GM12878 (cell line): ENCODE data around the gene PRDM16. TPM values are rescaled to one million over a fixed set of nuclear protein-coding genes. Genes with fewer than 3 reads are reported as not detected.

Experiments used
- ATAC-seq: fragments of 200-7000 bp; cut with Tn5 transposase; 3 replicates; pipeline ENCODE4 v1.9.1; 2020; ENCODE audit warnings: mild to moderate bottlenecking, moderate library complexity
- BruUV-seq: library from RNA; stranded (reverse); fragments of 400-500 nt; replicated peaks from 2 replicates; lab custom pipeline; 2021; lab: Mats Ljungman, UMichigan
- CTCF ChIA-PET: fragments of 300-600 bp; sonication (Branson Sonifier 250); formaldehyde crosslinking; extraction: SDS; loops from one replicate; lab custom pipeline; 2021; ENCODE audit warnings: inconsistent platforms; lab: Yijun Ruan, JAX
- POLR2A ChIA-PET: fragments of 350-600 bp; formaldehyde crosslinking; extraction: SDS; loops from one replicate; lab custom pipeline; 2021; ENCODE audit warnings: inconsistent platforms; lab: Charles Lee
- RAD21 ChIA-PET: fragments of 300-600 bp; sonication (Branson Sonifier 250); formaldehyde crosslinking; loops from one replicate; lab custom pipeline; 2023; ENCODE audit warnings: antibody characterized with exemption; ENCODE audit not compliant: unreplicated experiment; lab: Charles Lee
- SMC1A ChIA-PET: fragments of 300-600 bp; sonication (Branson Sonifier 250); formaldehyde crosslinking; loops from one replicate; lab custom pipeline; 2023; ENCODE audit not compliant: unreplicated experiment, uncharacterized antibody; lab: Charles Lee
- DNase-seq: peaks from one replicate; pipeline ENCODE4 v3.0.0-alpha.2; 2011; ENCODE audit warnings: low read depth, low spot score
- FAIRE-seq: peaks from 3 replicates; lab custom pipeline; 2011; peaks lifted over from hg19 to GRCh38; lab: Jason Lieb, UNC
- H2AFZ ChIP-seq: 2 replicates; pipeline ENCODE4 v1.6.0; 2011; ENCODE audit warnings: low read depth, low read length, control low read depth; ENCODE audit not compliant: control insufficient read depth
- H3K27ac ChIP-seq: 2 replicates; pipeline ENCODE4 v1.5.1; 2011; ENCODE audit warnings: control low read depth; ENCODE audit not compliant: control insufficient read depth, insufficient read depth
- H3K27me3 ChIP-seq, 2 experiments: replicated peaks in 1 of 2; 2 replicates each; pipeline versions ENCODE4 v1.6.0 to v1.6.1; 2011; ENCODE audit warnings: low read length in 1 of 2; ENCODE audit not compliant: control insufficient read depth in 2 of 2, insufficient read depth in 2 of 2
- H3K36me3 ChIP-seq, 2 experiments: 2 replicates each; pipeline ENCODE4 v1.5.1; 2011; ENCODE audit warnings: low read length in 1 of 2; ENCODE audit not compliant: control insufficient read depth in 2 of 2, insufficient read depth in 2 of 2
- H3K4me1 ChIP-seq: 2 replicates; pipeline ENCODE4 v1.6.1; 2011; ENCODE audit warnings: mild to moderate bottlenecking, low read length, moderate library complexity, mixed read lengths; ENCODE audit not compliant: control insufficient read depth, insufficient read depth
- H3K4me2 ChIP-seq: 2 replicates; pipeline ENCODE4 v1.6.0; 2011; ENCODE audit warnings: control low read depth; ENCODE audit not compliant: control insufficient read depth, insufficient read depth
- H3K4me3 ChIP-seq: fragments of 200-600 bp; sonication (generic); 2 replicates; pipeline ENCODE4 v1.5.1; 2016
- H3K79me2 ChIP-seq: 2 replicates; pipeline ENCODE4 v1.6.0; 2011; ENCODE audit warnings: low read length; ENCODE audit not compliant: control insufficient read depth, insufficient read depth
- H3K9ac ChIP-seq: 2 replicates; pipeline ENCODE4 v1.8.0; 2011; ENCODE audit warnings: low read length, control low read depth, mixed read lengths; ENCODE audit not compliant: control insufficient read depth, insufficient read depth
- H3K9me3 ChIP-seq: replicated peaks from 3 replicates; pipeline ENCODE4 v1.5.1; 2011; ENCODE audit warnings: mild to moderate bottlenecking, low read length; ENCODE audit not compliant: control insufficient read depth, insufficient read depth
- H4K20me1 ChIP-seq: 2 replicates; pipeline ENCODE4 v1.6.0; 2011; ENCODE audit not compliant: control insufficient read depth, insufficient read depth
- BMI1 ChIP-seq: fragments of 450-650 bp; IDR thresholded peaks from 2 replicates; pipeline ENCODE4 v1.6.1; 2016; ENCODE audit warnings: mild to moderate bottlenecking, moderate library complexity, borderline replicate concordance
- BRCA1 ChIP-seq: IDR thresholded peaks from 2 replicates; pipeline ENCODE4 v1.6.1; 2011; ENCODE audit warnings: low read depth, low read length, improper control_type of control experiment
- CREM ChIP-seq: IDR thresholded peaks from 2 replicates; pipeline ENCODE4 v1.6.1; 2014; ENCODE audit warnings: antibody characterized with exemption, low read depth
- CUX1 ChIP-seq: IDR thresholded peaks from 2 replicates; pipeline ENCODE4 v1.6.1; 2012; ENCODE audit warnings: improper control_type of control experiment, low read depth, low read length; ENCODE audit not compliant: insufficient replicate concordance
- E4F1 ChIP-seq: fragments of 450-650 bp; IDR thresholded peaks from 2 replicates; pipeline ENCODE4 v1.6.1; 2018; ENCODE audit warnings: borderline replicate concordance, mild to moderate bottlenecking; ENCODE audit not compliant: partially characterized antibody
- EED ChIP-seq: sonication (generic); IDR thresholded peaks from 2 replicates; pipeline ENCODE4 v1.6.1; 2016; ENCODE audit warnings: antibody characterized with exemption, low read depth
- EGR1 ChIP-seq, 2 experiments: IDR thresholded peaks; 1 replicate in 1 of 2; 2 replicates in 1 of 2; pipeline ENCODE4 v1.6.1; 2011 to 2012; ENCODE audit warnings: low read depth in 2 of 2, low read length in 2 of 2, borderline replicate concordance in 1 of 2, mild to moderate bottlenecking in 1 of 2, moderate library complexity in 1 of 2
- IRF4 ChIP-seq: IDR thresholded peaks from 2 replicates; pipeline ENCODE4 v1.6.1; 2011; ENCODE audit warnings: low read depth, low read length
- RCOR1 ChIP-seq: conservative IDR thresholded peaks from 2 replicates; pipeline ENCODE4 v1.6.1; 2012; ENCODE audit warnings: low read depth, low read length, improper control_type of control experiment
- ZBTB33 ChIP-seq: fragments of 450-650 bp; IDR thresholded peaks from 2 replicates; pipeline ENCODE4 v1.6.1; 2017; ENCODE audit warnings: mild to moderate bottlenecking
- ZNF384 ChIP-seq: IDR thresholded peaks from 2 replicates; pipeline ENCODE4 v1.6.1; 2012; ENCODE audit warnings: low read depth, mild to moderate bottlenecking, low read length, improper control_type of control experiment, borderline replicate concordance
- WGBS: methylation state at CpG from one replicate; pipeline ENCODE4 v1.1.6; 2016; ENCODE audit warnings: low lambda C conversion rate; ENCODE audit not compliant: insufficient replicate concordance, insufficient coverage; ENCODE audit errors: missing lambda C conversion rate; 5-methylcytosine and 5-hydroxymethylcytosine counted together
- in situ Hi-C: fragments of 300-500 bp; cut with MboI; formaldehyde crosslinking; loops from 9 replicates; pipeline ENCODE4 v1.14.3; 2018; ENCODE audit warnings: mixed read lengths
- intact Hi-C: fragments of 100-400 bp; cut with micrococcal nuclease; formaldehyde crosslinking; loops from one replicate; pipeline ENCODE4 v1.14.2; 2022; ENCODE audit not compliant: unreplicated experiment
- polyA plus RNA-seq, 11 experiments: library from polyadenylated mRNA; depleted of rRNA in 4 of 11; unstranded in 6 of 11; stranded (reverse) in 5 of 11; fragments of >200 nt; fragmentation: Nextera tagmentation in 4 of 11; fragmentation: Illumina TruSeq in 1 of 11; extraction: Ambion mirVana in 4 of 11; extraction: Trizol in 1 of 11; gene quantifications; 1 replicate in 1 of 11; 2 replicates in 10 of 11; pipeline versions ENCODE4 v1.2.1 to v1.2.3, GENCODE V29; 2011 to 2016; ENCODE audit warnings: inconsistent platforms in 2 of 11, missing spikeins in 2 of 11, low read depth in 1 of 11
- total RNA-seq, 4 experiments: library from RNA; depleted of rRNA in 3 of 4; stranded (reverse); fragments of >200 nt in 3 of 4; fragmentation: Illumina TruSeq in 1 of 4; extraction: Trizol in 1 of 4; gene quantifications; 2 replicates each; pipeline versions ENCODE4 v1.2.1 to v1.2.3, GENCODE V29; 2013 to 2021

The PRDM16 gene
- total and polyA plus RNA-seq, 10 of the 15 experiments (the other 5 are each of a cell fraction or from before 2014, with no cell fraction given) = 0.03 TPM; not detected in 9

- Histone ChIP-seq H3K4me2 (no peak overlapping the region), H3K9ac (no peak overlapping the region), H3K79me2 (no peaks in the 10 kb centered on the region), H3K27ac (no peak overlapping the region), H3K36me3 (no peaks in the 10 kb centered on the region), H3K4me1 (no peaks in the 10 kb centered on the region), H2AFZ (no peak overlapping the region), H3K4me3 (no peak overlapping the region), H3K9me3 (no peaks in the 10 kb centered on the region), H3K27me3 (no peaks in the 10 kb centered on the region; a peak in 1 of 4 replicates), H4K20me1 (no peaks in the 10 kb centered on the region)
- BruUV-seq = no TSS peak
- TF ChIP-seq RCOR1 (no peak), IRF4 (no peak), EED (no peak), BMI1 (no peak), CUX1 (no peak), ZBTB33 (no peak), BRCA1 (no peak), E4F1 (no peak), ZNF384 (no peak), CREM (no peak), EGR1 (IDR thresholded peaks at IDR 0.05; ENCODE audit: borderline replicate concordance in 1 of 2, low read depth in 2 of 2, low read length in 2 of 2) (no peak)
- CTCF ChIA-PET = no interaction called here
- POLR2A ChIA-PET = no interaction called here
- ATAC-seq (no peak), DNase-seq (no peak), FAIRE-seq (no peak)
- WGBS = 29% methylated on average over 21 of the region's 21 CpGs
- intact Hi-C loops = no loop called here
- RAD21 ChIA-PET = interaction anchor here (0.6 kb wide), 1 partner anchor 8 kb away, joined by 3 read pairs; no protein-coding TSS in a partner anchor
- in situ Hi-C loops = no loop called here
- SMC1A ChIA-PET = no interaction called here
Observed at GRCh38 chr1:3463891-3464648, 395.1 kb downstream of the PRDM16 start.
